ENCODE results near the gene SOX13. TPM values are rescaled to one million over a fixed set of nuclear protein-coding genes. Genes with fewer than 3 reads are reported as not detected.

The SOX13 gene
- total and polyA plus RNA-seq, 10 of the 15 experiments (the other 5 are each of a cell fraction or from before 2014, with no cell fraction given) = 0.04 to 0.31 (median 0.11) TPM; not detected in 7

- peak overlapping the region; percentile 44 for H2AFZ ChIP-seq (ENCODE audit: control insufficient read depth, low read depth, low read length)
- no peak for DNase-seq (ENCODE audit: low read depth, low spot score)
- RAD21 ChIA-PET (ENCODE audit: unreplicated experiment) = interaction anchor here (0.6 to 4.1 kb wide), 15 partner anchors 11 to 354 kb away, joined by 3 to 54 read pairs (median 4); partner anchors contain the start of gene SNRPE
- TF ChIP-seq RAD21 (IDR thresholded peaks at IDR 0.05; ENCODE audit: insufficient read depth, low read depth, low read length) = peak; percentile 64
- no peak for TF ChIP-seq BMI1 (IDR thresholded peaks at IDR 0.05; ENCODE audit: borderline replicate concordance)
- TF ChIP-seq ZNF217 (IDR thresholded peaks at IDR 0.05) = no peak
- TF ChIP-seq TARDBP (IDR thresholded peaks at IDR 0.05; ENCODE audit: borderline replicate concordance) = no peak
- no peak for TF ChIP-seq CBX5 (IDR thresholded peaks at IDR 0.05; ENCODE audit: low read depth)
- TF ChIP-seq PKNOX1 (IDR thresholded peaks at IDR 0.05) = no peak
- TF ChIP-seq JUND (IDR thresholded peaks at IDR 0.05; ENCODE audit: low read depth, low read length) = no peak
- no peak for TF ChIP-seq RB1 (IDR thresholded peaks at IDR 0.05; ENCODE audit: borderline replicate concordance)
- TF ChIP-seq MXI1 (IDR thresholded peaks at IDR 0.05; ENCODE audit: low read depth, low read length) = no peak
- TF ChIP-seq YBX1 (IDR thresholded peaks at IDR 0.05) = no peak
- no peak for TF ChIP-seq MEF2A (IDR thresholded peaks at IDR 0.05; ENCODE audit: insufficient read depth, low read depth, low read length)
- TF ChIP-seq IKZF1 (conservative IDR thresholded peaks at IDR 0.05) = 0 out of 2 replicates have a peak, but pooled peaks have one; percentile 27
- TF ChIP-seq MTA2 (IDR thresholded peaks at IDR 0.05; ENCODE audit: low read depth) = no peak
- no peak for TF ChIP-seq ZBTB11 (CRISPR knock-in tag; IDR thresholded peaks at IDR 0.05)
- TF ChIP-seq PAX5 (IDR thresholded peaks at IDR 0.05; ENCODE audit: borderline replicate concordance, low read depth, low read length) = no peak
- TF ChIP-seq SMC3 (IDR thresholded peaks at IDR 0.05; ENCODE audit: borderline replicate concordance, low read length) = peak; percentile 70
- no peak for TF ChIP-seq JUNB (IDR thresholded peaks at IDR 0.05)
- no peak for TF ChIP-seq RELA (IDR thresholded peaks at IDR 0.05; ENCODE audit: borderline replicate concordance, partially characterized antibody)
- no peak for TF ChIP-seq HDAC6 (IDR thresholded peaks at IDR 0.05; ENCODE audit: unreplicated experiment)
Observed at GRCh38 chr1:204128964-204129896, 56.3 kb downstream of the SOX13 start.

More at GRCh38 chr1:204128964-204129896, 56.3 kb downstream of the SOX13 start:
- SMC1A ChIA-PET (ENCODE audit: uncharacterized antibody, unreplicated experiment) = interaction anchor here (0.6 to 4.3 kb wide), 20 partner anchors 10 to 291 kb away, joined by 3 to 55 read pairs (median 3); partner anchors contain the start of gene SNRPE
- Histone ChIP-seq H4K20me1 (ENCODE audit: control insufficient read depth, insufficient read depth) (no peaks in the 10 kb centered on the region), H3K36me3 (ENCODE audit: control insufficient read depth in 2 of 2, insufficient read depth in 2 of 2, low read length in 1 of 2) (no peaks in the 10 kb centered on the region), H3K9me3 (replicated peaks; ENCODE audit: control insufficient read depth, insufficient read depth, low read length) (no peaks in the 10 kb centered on the region), H3K27me3 (replicated peaks in 1 of 2; ENCODE audit: control insufficient read depth in 2 of 2, insufficient read depth in 2 of 2, low read length in 1 of 2) (no peaks in the 10 kb centered on the region; a peak in 1 of 4 replicates), H3K79me2 (ENCODE audit: control insufficient read depth, insufficient read depth, low read length) (no peaks in the 10 kb centered on the region), H3K9ac (ENCODE audit: control insufficient read depth, insufficient read depth, low read length) (no peak overlapping the region), H3K27ac (ENCODE audit: control insufficient read depth, insufficient read depth) (no peak overlapping the region), H3K4me2 (ENCODE audit: control insufficient read depth, insufficient read depth) (no peak overlapping the region), H3K4me3 (no peak overlapping the region), H3K4me1 (ENCODE audit: control insufficient read depth, insufficient read depth, low read length) (no peaks in the 10 kb centered on the region)
- CTCF ChIA-PET = interaction anchor here (0.6 to 7.8 kb wide), 52 partner anchors 8 to 503 kb away, joined by 3 to 121 read pairs (median 4); partner anchors contain the start of genes KISS1, SNRPE and SOX13
- FAIRE-seq = peak; percentile 44
- peak; percentile 93 for ATAC-seq
- intact Hi-C loops (cut with micrococcal nuclease; ENCODE audit: unreplicated experiment) = loop anchor here (1.0 kb wide), 1 partner anchor 268 kb away; the partner anchor contains the start of gene SNRPE
- BruUV-seq (replicated peaks) = no TSS peak
- in situ Hi-C loops (cut with MboI) = loop anchor here (5.0 kb wide), 1 partner anchor 267 kb away; the partner anchor contains the start of gene SNRPE
- POLR2A ChIA-PET = no interaction called here
- 40% methylated on average over 19 of the region's 29 CpGs for WGBS (ENCODE audit: insufficient coverage, insufficient replicate concordance, low lambda C conversion rate, missing lambda C conversion rate)
